Lung (tissue), 12 donors: ENCODE results near the gene WNK2. TPM values are rescaled to one million over a fixed set of nuclear protein-coding genes. Genes with fewer than 3 reads are reported as not detected.

ENCODE experiments used
- ATAC-seq: fragments of 200-7000 bp; cut with Tn5 transposase; one replicate; pipeline ENCODE4 v1.9.1; 2020; ENCODE audit warnings: moderate number of reproducible peaks; ENCODE audit not compliant: insufficient read depth, low FRiP score
- DNase-seq, 3 donors: peaks; one replicate each; pipeline ENCODE4 v3.0.0-alpha.2; 2013 to 2017
- H3K27ac ChIP-seq, 2 donors: one replicate each; pipeline ENCODE4 v1.5.1; 2013; ENCODE audit warnings: mild to moderate bottlenecking in 2 of 2, moderate library complexity in 2 of 2, control low read depth in 1 of 2, inconsistent platforms in 1 of 2, low read depth in 1 of 2, low read length in 1 of 2
- H3K27me3 ChIP-seq, 3 donors: one replicate each; pipeline ENCODE4 v1.5.1; 2013; ENCODE audit warnings: low read length in 2 of 3; ENCODE audit not compliant: control insufficient read depth in 3 of 3, insufficient read depth in 3 of 3
- H3K36me3 ChIP-seq, 4 donors: one replicate each; pipeline ENCODE4 v1.5.1; 2013; ENCODE audit warnings: low read length in 4 of 4, mild to moderate bottlenecking in 1 of 4, moderate library complexity in 1 of 4; ENCODE audit not compliant: control insufficient read depth in 4 of 4, insufficient read depth in 4 of 4
- H3K4me1 ChIP-seq, 5 donors: one replicate each; pipeline ENCODE4 v1.5.1; 2013; ENCODE audit warnings: low read length in 5 of 5, mild to moderate bottlenecking in 2 of 5, moderate library complexity in 1 of 5; ENCODE audit not compliant: control insufficient read depth in 5 of 5, insufficient read depth in 5 of 5
- H3K4me3 ChIP-seq: one replicate; pipeline ENCODE4 v1.5.1; 2013; ENCODE audit warnings: mild to moderate bottlenecking, control low read depth, moderate library complexity
- H3K9ac ChIP-seq, 2 donors: one replicate each; pipeline ENCODE4 v1.5.1; 2013; ENCODE audit warnings: low read length in 2 of 2, control low read depth in 1 of 2; ENCODE audit not compliant: insufficient read depth in 1 of 2
- H3K9me3 ChIP-seq, 4 donors: one replicate each; pipeline ENCODE4 v1.5.1; 2013; ENCODE audit warnings: low read length in 3 of 4, mild to moderate bottlenecking in 1 of 4, moderate library complexity in 1 of 4; ENCODE audit not compliant: control insufficient read depth in 4 of 4, insufficient read depth in 3 of 4
- WGBS, 2 donors: extraction: QIAGEN DNeasy Blood & Tissue Kit; methylation state at CpG; one replicate each; pipeline ENCODE4 v1.1.7; 2013; 5-methylcytosine and 5-hydroxymethylcytosine counted together
- polyA plus RNA-seq, 2 donors: library from polyadenylated mRNA; stranded (reverse); fragments of 200-250 nt; gene quantifications; one replicate each; pipeline ENCODE4 v1.2.1, GENCODE V29; 2013
- total RNA-seq, 2 donors: library from RNA; depleted of rRNA in 1 of 2; stranded (reverse); fragments of >200 nt in 1 of 2; gene quantifications; one replicate each; pipeline ENCODE4 v1.2.1, GENCODE V29; 2014 to 2021
- TF ChIP-seq, protein P1 (sequence below): IDR thresholded peaks from 2 replicates; pipeline ENCODE4 v1.5.1; 2012; ENCODE audit warnings: mild to moderate bottlenecking; ENCODE audit errors: control extremely low read depth, extremely low read depth
- donor health status: control.
- donor health status: control.
- donor health status: Bipolar disorder and iron deficiency.
- donor health status: healthy.
- donor health status: DM: yes; HTN: yes; CAD: no.

WNK2 gene
- total and polyA plus RNA-seq, 4 donors: 1.00 to 8.5 (median 2.9) TPM

DNA sequence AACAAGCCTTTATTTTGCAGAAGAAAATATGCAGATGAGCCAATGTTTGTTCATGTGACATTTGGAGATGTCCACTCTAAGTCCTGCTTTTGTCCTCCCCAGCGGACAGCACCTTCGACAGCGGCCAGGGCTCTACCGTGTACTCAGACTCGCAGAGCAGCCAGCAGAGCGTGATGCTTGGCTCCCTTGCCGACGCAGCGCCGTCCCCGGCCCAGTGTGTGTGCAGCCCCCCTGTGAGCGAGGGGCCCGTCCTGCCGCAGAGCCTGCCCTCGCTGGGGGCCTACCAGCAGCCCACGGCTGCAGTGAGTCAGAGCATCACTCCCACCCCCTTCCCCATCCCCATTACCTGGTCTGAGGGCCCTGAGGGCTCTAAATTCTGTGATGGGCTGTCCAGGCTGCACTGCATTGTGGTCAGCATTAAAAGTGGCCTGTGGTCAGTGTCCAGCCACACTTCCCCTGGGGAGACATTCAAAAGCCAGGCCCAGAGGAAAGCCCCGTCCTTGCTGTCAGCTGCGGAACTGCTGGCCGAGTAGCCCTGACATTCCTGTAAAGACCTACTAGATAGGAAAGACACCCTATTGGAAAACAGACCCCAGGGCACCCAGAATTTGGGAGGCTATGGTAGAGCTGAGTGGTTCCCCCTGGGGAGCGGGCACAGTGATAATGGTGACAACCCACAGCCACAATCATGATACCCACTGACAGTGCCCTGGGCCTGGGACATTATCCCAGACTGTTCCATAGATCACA is 69.0 kb downstream of the WNK2 start:
- H3K9me3 ChIP-seq: no peaks in the 10 kb centered on the region
- H3K4me1 ChIP-seq: no peaks in the 10 kb centered on the region
- H3K4me3 ChIP-seq: no peak overlapping the region
- WGBS, 2 donors: 88 to 93% methylated on average over 20 of the region's 20 CpGs
- no peak overlapping the region for H3K9ac ChIP-seq
- no peaks in the 10 kb centered on the region for H3K27me3 ChIP-seq
- DNase-seq (peak in 1 of 3 donors; percentile 4), ATAC-seq (no peak)
- no peaks in the 10 kb centered on the region for H3K36me3 ChIP-seq
- no peak overlapping the region for H3K27ac ChIP-seq
- TF ChIP-seq, protein P1, sequence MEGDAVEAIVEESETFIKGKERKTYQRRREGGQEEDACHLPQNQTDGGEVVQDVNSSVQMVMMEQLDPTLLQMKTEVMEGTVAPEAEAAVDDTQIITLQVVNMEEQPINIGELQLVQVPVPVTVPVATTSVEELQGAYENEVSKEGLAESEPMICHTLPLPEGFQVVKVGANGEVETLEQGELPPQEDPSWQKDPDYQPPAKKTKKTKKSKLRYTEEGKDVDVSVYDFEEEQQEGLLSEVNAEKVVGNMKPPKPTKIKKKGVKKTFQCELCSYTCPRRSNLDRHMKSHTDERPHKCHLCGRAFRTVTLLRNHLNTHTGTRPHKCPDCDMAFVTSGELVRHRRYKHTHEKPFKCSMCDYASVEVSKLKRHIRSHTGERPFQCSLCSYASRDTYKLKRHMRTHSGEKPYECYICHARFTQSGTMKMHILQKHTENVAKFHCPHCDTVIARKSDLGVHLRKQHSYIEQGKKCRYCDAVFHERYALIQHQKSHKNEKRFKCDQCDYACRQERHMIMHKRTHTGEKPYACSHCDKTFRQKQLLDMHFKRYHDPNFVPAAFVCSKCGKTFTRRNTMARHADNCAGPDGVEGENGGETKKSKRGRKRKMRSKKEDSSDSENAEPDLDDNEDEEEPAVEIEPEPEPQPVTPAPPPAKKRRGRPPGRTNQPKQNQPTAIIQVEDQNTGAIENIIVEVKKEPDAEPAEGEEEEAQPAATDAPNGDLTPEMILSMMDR: no peak

DNA sequence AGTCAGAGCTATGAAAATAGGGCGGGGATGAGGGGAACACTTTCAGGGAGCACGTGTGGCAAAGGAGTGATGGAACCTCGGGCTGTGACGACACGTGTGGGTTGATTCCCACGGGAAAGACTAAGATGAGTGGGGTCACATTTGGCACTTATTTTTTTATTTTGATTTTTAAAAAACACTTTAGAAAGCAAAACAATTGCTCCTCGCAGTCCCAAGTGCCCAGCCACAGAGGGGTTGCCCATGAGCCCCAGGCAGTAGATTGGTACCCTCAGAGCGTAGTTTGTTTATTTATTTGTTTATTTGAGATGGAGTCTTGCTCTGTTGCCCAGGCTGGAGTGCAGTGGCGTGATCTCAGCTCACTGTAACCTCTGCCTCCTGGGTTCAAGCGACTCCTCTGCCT is 69.7 kb downstream of the WNK2 start:
- Histone ChIP-seq H3K9me3 (no peaks in the 10 kb centered on the region), H3K4me1 (no peaks in the 10 kb centered on the region), H3K36me3 (no peaks in the 10 kb centered on the region), H3K27me3 (no peaks in the 10 kb centered on the region), H3K9ac (no peak overlapping the region), H3K27ac (no peak overlapping the region), H3K4me3 (no peak overlapping the region)
- no peak for ATAC-seq
- no peak for DNase-seq
- 91 to 92% methylated on average over 10 of the region's 10 CpGs for WGBS, 2 donors
- TF ChIP-seq, protein P1: no peak

DNA sequence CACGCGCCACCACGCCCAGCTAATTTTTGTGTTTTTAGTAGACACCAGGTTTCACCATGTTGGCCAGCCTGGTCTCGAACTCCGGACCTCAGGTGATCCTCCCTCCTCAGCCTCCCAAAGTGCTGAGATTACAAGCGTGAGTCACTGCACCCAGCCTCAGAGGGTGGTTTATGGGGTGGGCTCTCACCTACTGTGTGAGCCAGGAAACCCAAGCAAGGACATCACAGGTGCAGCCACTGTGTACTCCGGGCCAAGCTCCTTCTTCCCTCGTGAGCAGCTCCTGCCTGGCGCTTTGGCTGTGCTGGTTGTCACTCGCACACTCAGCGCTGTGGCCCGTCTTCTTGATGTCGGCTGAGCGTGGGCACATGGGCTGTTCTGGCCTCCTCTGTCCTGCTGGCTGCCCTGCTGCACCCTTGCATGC is 70.1 kb downstream of the WNK2 start:
- no peak overlapping the region for H3K9ac ChIP-seq
- H3K27ac ChIP-seq: no peak overlapping the region
- DNase-seq (no peak), ATAC-seq (no peak)
- no peaks in the 10 kb centered on the region for H3K36me3 ChIP-seq
- no peaks in the 10 kb centered on the region for H3K4me1 ChIP-seq
- whole genome bisulfite sequencing, 2 donors: 95 to 97% methylated on average over 14 of the region's 14 CpGs
- H3K4me3 ChIP-seq: no peak overlapping the region
- no peaks in the 10 kb centered on the region for H3K27me3 ChIP-seq
- H3K9me3 ChIP-seq: no peaks in the 10 kb centered on the region
- TF ChIP-seq, protein P1: no peak
